Stomach (tissue), 9 donors: ENCODE results near the gene FAM177B. TPM values are rescaled to one million over a fixed set of nuclear protein-coding genes. Genes with fewer than 3 reads are reported as not detected.

Experiments
- DNase-seq, 2 donors: peaks; one replicate each; pipeline versions ENCODE4 v3.0.0 to v3.0.0-alpha.2; 2013 to 2019
- H3K27ac ChIP-seq, 5 donors: fragments of 200-600 bp in 4 of 5; sonication (generic) in 4 of 5; one replicate each; pipeline ENCODE4 v1.5.1; 2013 to 2019; ENCODE audit warnings: mild to moderate bottlenecking in 1 of 5, moderate library complexity in 1 of 5
- H3K27me3 ChIP-seq, 3 donors: fragments of 200-600 bp; sonication (generic); one replicate each; pipeline ENCODE4 v1.5.1; 2017 to 2019; ENCODE audit warnings: mixed run types in 1 of 3
- H3K36me3 ChIP-seq, 4 donors: fragments of 200-600 bp; sonication (generic); 1 replicate in 3 of 4; 2 replicates in 1 of 4; pipeline ENCODE4 v1.5.1; 2016 to 2019
- H3K4me1 ChIP-seq, 4 donors: fragments of 200-600 bp; sonication (generic); one replicate each; pipeline ENCODE4 v1.5.1; 2016 to 2019
- H3K4me3 ChIP-seq, 4 donors: fragments of 200-600 bp; sonication (generic) in 3 of 4; one replicate each; pipeline ENCODE4 v1.5.1; 2016 to 2019; ENCODE audit warnings: mild to moderate bottlenecking in 1 of 4
- H3K9me3 ChIP-seq, 4 donors: fragments of 200-600 bp; sonication (generic); one replicate each; pipeline ENCODE4 v1.5.1; 2016 to 2019
- EP300 ChIP-seq: sonication (generic); formaldehyde crosslinking; IDR thresholded peaks from one replicate; pipeline ENCODE4 v1.6.1; 2017; ENCODE audit warnings: antibody characterized with exemption
- POLR2A ChIP-seq, 4 donors: fragments of 450-650 bp; IDR thresholded peaks; one replicate each; pipeline ENCODE4 v1.6.1; 2016; ENCODE audit warnings: antibody characterized with exemption in 4 of 4, control low read depth in 2 of 4, mild to moderate bottlenecking in 1 of 4, moderate library complexity in 1 of 4
- POLR2AphosphoS5 ChIP-seq, 3 donors: sonication (generic); formaldehyde crosslinking; IDR thresholded peaks; one replicate each; pipeline ENCODE4 v1.6.1; 2016; ENCODE audit warnings: antibody characterized with exemption in 3 of 3
- WGBS, 5 donors: extraction: QIAGEN DNeasy Blood & Tissue Kit in 3 of 5; methylation state at CpG; one replicate each; pipeline versions ENCODE4 v1.1.5 to v1.1.7; 2013 to 2018; 5-methylcytosine and 5-hydroxymethylcytosine counted together
- intact Hi-C: fragments of 100-400 bp; cut with DNase I; formaldehyde crosslinking; loops from one replicate; pipeline ENCODE4 v1.15.1; 2023; ENCODE audit warnings: low total_unique reads
- polyA plus RNA-seq, 3 donors: library from polyadenylated mRNA; stranded (reverse); fragments of 200-250 nt; gene quantifications; one replicate each; pipeline ENCODE4 v1.2.3, GENCODE V29; 2013
- total RNA-seq, 5 donors: library from RNA; depleted of rRNA; stranded (reverse); fragments of >200 nt; gene quantifications; one replicate each; pipeline versions ENCODE4 v1.1.0 to v1.2.3, GENCODE V29; 2014 to 2016
- TF ChIP-seq, protein P1 (sequence below), 7 experiments: fragments of 450-650 bp in 4 of 7; fragments of 200-600 bp in 3 of 7; sonication (generic) in 3 of 7; IDR thresholded peaks; one replicate each; pipeline ENCODE4 v1.5.1; 2016 to 2019; ENCODE audit warnings: antibody characterized with exemption in 7 of 7, control low read depth in 2 of 7, mild to moderate bottlenecking in 1 of 7
- donor health status: healthy with polysubstance abuse.
- donor health status: Bipolar disorder and iron deficiency.
- donor health status: healthy.

The FAM177B gene
- total and polyA plus RNA-seq, 8 donors = 2.0 to 53.9 (median 13.9) TPM; not detected in 2

DNA sequence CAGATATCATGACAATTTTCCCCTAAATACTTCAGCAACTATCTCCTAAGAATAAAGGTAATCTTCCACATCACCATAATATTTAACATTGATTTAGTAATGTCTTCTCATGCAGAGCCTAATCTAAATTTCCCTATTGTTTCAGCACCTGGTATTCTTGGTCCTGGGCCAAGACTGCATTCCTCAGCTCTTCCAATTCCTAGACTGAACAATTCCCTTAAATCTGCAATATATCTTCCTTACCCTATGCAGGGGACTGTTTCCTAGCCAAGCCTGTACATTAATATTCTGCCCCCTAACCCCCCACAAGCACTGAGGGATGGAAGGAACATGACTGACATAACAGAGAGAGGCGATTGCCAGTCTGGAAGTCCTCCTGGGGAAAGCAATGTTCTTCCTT is 49.1 kb downstream of the FAM177B start:
- intact Hi-C loops = no loop called here
- H3K27ac ChIP-seq = no peak overlapping the region
- H3K27me3 ChIP-seq = peaks cover 0 to 3% (median 0%) of the 10 kb centered on the region in 3 donors
- H3K4me1 ChIP-seq = peaks cover 0 to 13% (median 5%) of the 10 kb centered on the region in 4 donors
- peak in 1 of 2 donors; percentile 35 for DNase-seq
- no peaks in the 10 kb centered on the region for H3K9me3 ChIP-seq
- no peak overlapping the region for H3K4me3 ChIP-seq
- WGBS, 5 donors = 63 to 86% (median 76%) methylated on average over 1 of the region's 1 CpG
- TF ChIP-seq, protein P1, sequence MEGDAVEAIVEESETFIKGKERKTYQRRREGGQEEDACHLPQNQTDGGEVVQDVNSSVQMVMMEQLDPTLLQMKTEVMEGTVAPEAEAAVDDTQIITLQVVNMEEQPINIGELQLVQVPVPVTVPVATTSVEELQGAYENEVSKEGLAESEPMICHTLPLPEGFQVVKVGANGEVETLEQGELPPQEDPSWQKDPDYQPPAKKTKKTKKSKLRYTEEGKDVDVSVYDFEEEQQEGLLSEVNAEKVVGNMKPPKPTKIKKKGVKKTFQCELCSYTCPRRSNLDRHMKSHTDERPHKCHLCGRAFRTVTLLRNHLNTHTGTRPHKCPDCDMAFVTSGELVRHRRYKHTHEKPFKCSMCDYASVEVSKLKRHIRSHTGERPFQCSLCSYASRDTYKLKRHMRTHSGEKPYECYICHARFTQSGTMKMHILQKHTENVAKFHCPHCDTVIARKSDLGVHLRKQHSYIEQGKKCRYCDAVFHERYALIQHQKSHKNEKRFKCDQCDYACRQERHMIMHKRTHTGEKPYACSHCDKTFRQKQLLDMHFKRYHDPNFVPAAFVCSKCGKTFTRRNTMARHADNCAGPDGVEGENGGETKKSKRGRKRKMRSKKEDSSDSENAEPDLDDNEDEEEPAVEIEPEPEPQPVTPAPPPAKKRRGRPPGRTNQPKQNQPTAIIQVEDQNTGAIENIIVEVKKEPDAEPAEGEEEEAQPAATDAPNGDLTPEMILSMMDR (IDR thresholded peaks at IDR 0.05) = no peak
- TF ChIP-seq POLR2A (IDR thresholded peaks at IDR 0.05) (no peak), EP300 (no peak)
- no peaks in the 10 kb centered on the region for H3K36me3 ChIP-seq

DNA sequence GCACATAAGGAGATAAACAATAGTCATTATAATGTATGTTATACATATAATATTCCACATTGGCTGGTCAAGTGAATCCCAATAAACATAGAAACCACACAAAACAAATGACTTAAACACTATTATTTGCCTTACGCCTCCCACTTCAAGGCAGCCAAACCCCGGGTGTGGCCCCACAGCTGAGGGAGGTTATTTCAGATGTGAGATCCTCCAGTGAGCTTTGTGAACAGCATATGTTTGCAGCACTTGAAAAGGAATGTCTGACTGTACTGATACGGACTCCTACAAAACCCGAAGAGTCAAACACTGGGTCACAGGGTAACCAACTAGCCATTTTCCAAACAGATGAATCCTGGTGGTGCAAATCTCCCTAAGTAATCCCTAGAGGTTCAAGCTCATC is 50.7 kb downstream of the FAM177B start:
- no peak overlapping the region for H3K4me3 ChIP-seq
- peaks cover 0 to 14% (median 7%) of the 10 kb centered on the region in 4 donors for H3K4me1 ChIP-seq
- H3K27me3 ChIP-seq = no peaks in the 10 kb centered on the region
- WGBS, 5 donors = 41 to 81% (median 53%) methylated on average over 3 to 4 of the region's 4 CpGs
- H3K36me3 ChIP-seq = no peaks in the 10 kb centered on the region
- TF ChIP-seq EP300 = no peak
- TF ChIP-seq POLR2AphosphoS5 (IDR thresholded peaks at IDR 0.05) = no peak
- TF ChIP-seq, protein P1 (IDR thresholded peaks at IDR 0.05) = no peak
- TF ChIP-seq POLR2A (IDR thresholded peaks at IDR 0.05) = no peak
- no peaks in the 10 kb centered on the region for H3K9me3 ChIP-seq
- no peak overlapping the region for H3K27ac ChIP-seq
- DNase-seq = no peak
- intact Hi-C loops = no loop called here

DNA sequence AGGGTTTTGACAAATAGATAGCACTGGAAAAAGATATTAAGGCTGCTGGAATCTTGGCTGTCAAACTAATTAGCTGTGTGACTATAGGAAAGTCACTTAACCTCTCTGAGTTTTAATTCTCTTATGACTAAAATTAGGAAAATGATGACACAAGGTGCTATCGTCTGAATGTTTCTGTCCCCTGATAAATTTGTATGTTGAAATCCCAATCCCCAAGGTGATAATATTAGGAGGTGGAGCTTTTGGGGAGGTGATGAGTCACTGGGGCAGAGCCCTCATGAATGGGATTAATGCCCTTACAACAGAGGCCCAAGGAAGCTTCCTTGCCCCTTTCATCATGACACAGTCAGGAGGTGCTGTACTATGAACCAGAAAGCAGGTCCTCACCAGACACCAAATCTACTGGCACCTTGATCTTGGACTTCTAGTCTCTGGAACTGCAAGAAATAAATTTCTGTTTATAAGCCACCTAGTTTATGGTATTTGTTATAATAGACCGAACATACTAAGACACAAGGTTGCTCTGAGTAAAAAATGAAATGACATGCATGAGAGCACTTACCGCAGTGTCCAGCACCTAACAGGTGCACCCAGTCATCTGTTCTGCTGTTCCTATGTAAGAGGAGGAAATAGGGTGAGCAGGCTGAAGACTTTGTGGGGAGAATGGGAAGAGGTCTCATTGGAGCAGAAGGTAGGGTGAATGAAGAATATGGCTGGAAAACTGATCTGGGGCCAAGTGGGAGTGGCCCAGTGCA is 51.6 kb downstream of the FAM177B start:
- Histone ChIP-seq H3K4me1 (peaks cover 0 to 19% (median 7%) of the 10 kb centered on the region in 4 donors), H3K9me3 (no peaks in the 10 kb centered on the region), H3K27ac (no peak overlapping the region), H3K36me3 (no peaks in the 10 kb centered on the region), H3K27me3 (no peaks in the 10 kb centered on the region), H3K4me3 (no peak overlapping the region)
- no peak for DNase-seq
- intact Hi-C loops = no loop called here
- TF ChIP-seq, protein P1 (IDR thresholded peaks at IDR 0.05) = no peak
- TF ChIP-seq EP300 = no peak
- TF ChIP-seq POLR2A (IDR thresholded peaks at IDR 0.05) = no peak
- no peak for TF ChIP-seq POLR2AphosphoS5 (IDR thresholded peaks at IDR 0.05)
- WGBS, 5 donors = 78 to 89% (median 81%) methylated on average over 3 of the region's 3 CpGs

DNA sequence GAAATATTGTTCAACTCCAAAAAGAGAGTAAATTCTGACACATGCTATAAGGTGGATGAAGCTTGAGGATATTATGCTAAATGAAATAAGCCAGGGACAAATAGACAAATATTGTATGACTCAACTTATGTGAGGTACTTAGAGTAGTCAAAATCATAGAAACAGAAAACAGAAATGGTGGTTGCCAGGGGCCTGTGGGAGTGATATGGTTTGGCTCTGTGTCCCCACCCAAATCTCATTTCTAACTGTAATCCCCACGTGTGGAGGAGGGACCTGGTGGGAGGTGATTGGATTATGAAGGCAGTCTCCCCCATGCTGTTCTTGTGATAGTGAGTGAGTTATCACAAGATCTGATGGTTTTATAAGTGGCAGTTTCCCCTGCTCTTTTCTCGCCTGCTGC is 53.1 kb downstream of the FAM177B start:
- Histone ChIP-seq H3K27ac (no peak overlapping the region), H3K36me3 (no peaks in the 10 kb centered on the region), H3K27me3 (no peaks in the 10 kb centered on the region), H3K9me3 (no peaks in the 10 kb centered on the region), H3K4me1 (peaks cover 0 to 18% (median 6%) of the 10 kb centered on the region in 4 donors), H3K4me3 (no peak overlapping the region)
- intact Hi-C loops = no loop called here
- DNase-seq = no peak
- WGBS, 5 donors = 64 to 90% (median 85%) methylated on average over 2 of the region's 2 CpGs
- TF ChIP-seq POLR2AphosphoS5 (IDR thresholded peaks at IDR 0.05) (no peak), EP300 (no peak), POLR2A (IDR thresholded peaks at IDR 0.05) (no peak)
- TF ChIP-seq, protein P1 (IDR thresholded peaks at IDR 0.05) = no peak
